ELF-1 (cell line): ENCODE data around the gene TPSAB1.
"Not testable (repeated sequence)": the region's sequence is repeated elsewhere in the genome, so short reads cannot be mapped to it uniquely, and the experiment has no call there.

Experiments
- DNase-seq: peaks from one replicate; pipeline ENCODE4 v3.0.0-alpha.2; 2016; ENCODE audit warnings: low read depth, low spot score

The TPSAB1 gene

DNA sequence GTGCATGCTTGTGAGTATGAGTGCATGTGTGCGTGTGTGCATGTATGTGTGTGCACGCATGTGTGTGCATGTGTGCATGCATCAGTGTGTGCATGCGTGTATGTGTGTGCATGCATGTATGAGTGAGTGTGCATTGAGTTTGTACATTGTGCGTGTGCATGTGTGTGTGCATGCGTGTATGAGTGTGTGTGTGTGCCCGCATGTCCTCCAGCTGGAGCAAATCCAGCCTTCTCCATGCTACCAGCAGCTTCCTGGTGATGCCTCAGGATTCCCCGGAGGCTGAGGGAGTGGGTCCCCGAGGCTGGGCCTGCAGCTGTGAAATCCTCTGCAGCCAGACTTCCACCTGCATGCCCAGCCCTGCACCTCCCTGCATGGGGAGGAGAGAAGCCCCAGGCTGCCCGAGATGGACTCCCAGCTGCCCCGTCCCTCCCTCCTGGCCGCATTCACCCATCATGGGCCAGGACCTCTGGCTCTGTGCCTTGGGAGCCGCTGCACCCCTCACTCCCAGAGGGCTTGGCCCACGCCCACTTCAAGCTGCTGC is 24.7 kb downstream of the TPSAB1 start:
- no peak for DNase-seq

DNA sequence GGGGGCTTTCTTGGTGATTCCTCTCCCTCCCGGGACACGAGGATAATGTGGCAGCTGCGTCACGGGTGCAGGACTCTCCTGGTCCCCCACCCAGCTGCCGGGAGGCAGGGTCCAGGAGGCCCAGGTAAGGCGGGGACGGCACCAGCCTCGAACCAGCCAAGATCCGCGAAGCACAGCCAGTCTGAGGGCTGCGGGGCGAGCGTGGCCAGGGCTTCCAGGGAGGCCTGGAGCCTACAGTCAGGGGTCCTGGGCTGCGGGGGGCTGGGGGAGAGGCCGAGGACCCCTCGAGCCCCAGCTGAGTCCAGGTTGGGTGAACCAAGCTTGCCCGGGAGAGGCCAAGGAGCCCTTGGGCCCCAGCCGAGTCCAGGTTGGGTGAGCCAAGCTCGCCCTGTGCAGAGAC is 25.3 kb downstream of the TPSAB1 start:
- DNase-seq: no peak

DNA sequence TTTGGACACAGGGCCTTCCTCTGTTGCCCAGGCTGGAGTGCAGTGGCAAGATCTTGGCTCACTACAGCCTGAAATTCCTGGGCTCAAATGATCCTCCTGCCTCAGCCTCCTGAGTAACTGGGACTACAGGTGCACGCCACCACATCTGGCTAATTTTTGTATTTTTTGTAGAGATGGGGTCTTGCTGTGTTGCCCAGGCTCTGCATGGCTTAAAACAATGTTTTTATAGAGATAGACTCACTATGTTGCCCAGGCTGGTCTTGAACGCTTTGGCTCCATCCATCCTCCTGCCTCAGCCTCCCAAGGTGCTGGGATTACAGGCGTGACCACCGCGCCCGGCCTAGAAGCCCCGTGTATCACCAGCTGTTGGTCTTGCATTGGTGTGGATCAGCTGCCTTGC is 28.9 kb downstream of the TPSAB1 start:
- not testable (repeated sequence) for DNase-seq

DNA sequence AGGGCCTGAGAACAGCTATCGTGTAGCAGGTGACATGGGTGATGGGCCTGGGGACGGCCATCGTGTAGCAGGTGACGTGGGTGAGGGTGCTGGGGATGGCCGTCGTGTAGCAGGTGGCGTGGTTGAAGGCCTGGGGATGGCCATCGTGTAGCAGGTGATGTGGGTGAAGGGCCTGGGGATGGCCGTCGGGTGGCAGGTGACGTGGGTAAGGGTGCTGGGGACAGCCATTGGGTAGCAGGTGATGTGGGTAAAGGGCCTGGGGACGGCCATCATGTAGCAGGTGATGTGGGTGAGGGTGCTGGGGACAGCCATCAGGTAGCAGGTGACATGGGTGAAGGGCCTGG is 30.8 kb downstream of the TPSAB1 start:
- DNase-seq: no peak

DNA sequence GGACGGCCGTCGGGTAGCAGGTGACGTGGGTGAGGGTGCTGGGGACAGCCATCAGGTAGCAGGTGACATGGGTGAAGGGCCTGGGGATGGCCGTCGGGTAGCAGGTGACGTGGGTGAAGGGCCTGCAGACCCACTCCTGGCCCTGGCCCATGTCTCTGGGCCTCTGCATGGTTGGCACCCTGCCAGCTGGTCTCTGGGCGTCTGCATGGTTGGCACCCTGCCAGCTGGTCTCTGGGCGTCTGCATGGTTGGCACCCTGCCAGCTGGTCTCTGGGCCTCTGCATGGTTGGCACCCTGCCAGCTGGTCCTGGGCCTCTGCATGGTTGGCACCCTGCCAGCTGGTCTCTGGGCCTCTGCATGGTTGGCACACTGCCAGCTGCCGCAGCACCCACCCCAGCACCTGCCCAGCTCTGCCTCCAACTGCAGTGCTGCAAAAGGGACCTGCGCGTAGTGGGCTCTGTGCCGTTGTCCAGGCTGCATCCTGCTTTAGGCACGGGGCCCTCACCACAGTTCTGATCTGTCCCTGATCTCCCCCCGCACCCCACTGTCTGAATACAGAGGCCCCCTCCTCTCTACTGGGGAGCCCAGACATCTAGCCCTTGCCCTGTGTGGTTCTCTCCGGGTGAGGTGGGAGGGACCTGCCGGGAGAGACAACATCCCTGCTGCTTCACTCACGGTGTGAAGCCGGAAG is 31.4 kb downstream of the TPSAB1 start:
- DNase-seq: not testable (repeated sequence)

DNA sequence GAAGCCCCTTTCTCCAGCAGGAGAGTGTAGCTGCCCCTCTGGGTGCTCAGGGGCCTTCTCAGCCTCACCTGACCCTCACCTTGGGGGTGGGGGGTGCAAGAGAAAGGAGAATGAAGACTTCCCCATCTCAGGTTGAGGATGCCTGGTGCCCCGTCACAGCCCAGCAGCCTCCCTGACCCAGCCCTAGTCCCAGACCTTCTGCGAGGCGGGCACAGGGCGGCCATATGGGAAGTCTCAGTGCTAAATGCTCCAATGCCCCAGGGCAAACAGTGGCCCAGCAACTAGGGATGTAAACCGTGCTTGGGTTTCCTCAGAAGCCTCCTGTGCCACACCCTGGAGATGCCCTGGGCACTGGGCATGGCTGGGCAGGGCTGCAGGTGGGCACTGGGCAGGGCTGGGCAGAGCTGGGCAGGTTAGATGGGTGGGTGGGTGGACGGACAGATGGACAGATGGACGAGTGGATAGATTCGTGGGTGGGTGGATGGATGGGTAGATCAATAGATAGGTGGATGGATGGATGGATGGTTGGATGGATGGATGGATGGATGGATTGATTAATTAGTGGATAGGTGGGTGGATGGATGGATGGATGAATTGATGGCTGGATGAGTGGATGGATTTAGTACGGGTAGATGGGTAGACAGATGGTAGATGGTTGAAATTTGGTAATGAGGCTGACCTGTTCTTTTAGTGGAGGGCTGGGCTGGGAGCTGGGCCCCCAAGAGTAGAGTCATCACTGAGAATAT is 32.1 kb downstream of the TPSAB1 start:
- no peak for DNase-seq

DNA sequence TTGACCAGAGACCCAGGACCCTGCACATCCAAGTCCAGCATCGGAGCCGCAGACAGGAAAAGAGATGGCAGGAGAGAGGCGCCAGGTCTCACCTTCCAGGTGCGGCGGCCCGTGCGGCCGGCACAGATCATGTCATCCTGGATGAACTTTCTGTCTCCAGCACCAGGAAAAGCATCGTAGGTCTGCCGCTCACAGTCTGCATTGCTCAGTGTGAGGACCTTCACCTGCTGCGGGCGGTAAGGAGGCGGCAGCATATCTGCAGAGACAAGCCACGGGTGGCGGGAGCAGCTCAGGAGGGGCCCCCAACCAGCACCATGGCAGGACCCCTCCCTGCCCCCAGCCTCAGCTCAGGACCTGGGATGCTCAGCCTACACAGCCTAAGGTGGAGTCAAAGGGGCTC is 33.3 kb downstream of the TPSAB1 start:
- DNase-seq: no peak

DNA sequence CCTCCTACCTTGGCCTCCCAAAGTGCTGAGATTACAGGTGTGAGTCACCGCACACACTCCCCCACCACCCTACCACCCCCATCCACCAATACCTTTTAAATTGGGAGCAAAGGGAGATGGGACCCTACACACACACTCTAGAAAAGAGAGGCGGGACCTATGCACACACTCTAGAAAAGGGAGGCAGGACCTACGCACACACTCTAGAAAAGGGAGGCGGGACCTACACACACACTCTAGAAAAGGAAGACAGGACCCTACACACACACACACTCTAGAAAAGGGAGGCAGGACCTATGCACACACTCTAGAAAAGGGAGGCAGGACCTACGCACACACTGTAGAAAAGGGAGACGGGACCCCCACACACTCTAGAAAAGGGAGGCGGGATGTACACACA is 34.3 kb downstream of the TPSAB1 start:
- no peak for DNase-seq

DNA sequence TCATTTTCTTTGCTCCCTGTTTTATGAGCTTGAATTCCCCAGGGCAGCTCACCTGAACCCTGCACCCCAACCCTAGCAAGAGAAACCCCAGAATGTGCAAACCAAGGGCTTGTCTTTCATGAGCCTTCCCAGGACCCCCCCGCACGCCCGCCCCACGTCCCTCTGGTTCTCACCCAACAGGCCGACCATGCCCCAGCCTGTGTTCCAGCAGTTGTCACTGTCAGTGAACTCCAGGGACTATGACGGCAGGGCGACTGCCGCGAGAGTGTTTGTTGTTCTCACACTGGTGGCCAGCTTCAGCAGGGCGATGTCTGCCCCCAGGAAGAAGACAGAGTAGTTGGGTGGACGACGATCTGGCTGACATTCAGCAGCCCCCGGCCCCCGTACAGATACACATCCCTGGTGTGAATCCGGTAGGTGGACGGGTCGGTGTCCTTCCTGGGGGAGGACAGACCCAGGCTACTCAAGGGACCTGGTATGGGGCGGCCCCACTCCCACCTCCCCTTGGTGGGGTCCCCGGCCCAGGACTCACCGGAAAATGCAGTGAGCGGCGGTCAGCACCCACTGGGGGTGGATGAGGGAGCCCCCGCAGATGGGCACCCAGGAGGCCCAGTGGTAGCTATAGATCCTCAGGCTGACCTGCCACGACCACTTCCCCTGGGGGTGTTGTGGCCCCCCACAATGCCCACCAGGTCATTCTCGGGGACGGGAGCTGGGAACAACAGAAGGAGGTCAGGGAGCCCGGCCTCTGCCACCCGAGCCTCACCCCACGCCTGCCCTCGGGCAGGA is 35.5 kb downstream of the TPSAB1 start:
- DNase-seq: no peak

DNA sequence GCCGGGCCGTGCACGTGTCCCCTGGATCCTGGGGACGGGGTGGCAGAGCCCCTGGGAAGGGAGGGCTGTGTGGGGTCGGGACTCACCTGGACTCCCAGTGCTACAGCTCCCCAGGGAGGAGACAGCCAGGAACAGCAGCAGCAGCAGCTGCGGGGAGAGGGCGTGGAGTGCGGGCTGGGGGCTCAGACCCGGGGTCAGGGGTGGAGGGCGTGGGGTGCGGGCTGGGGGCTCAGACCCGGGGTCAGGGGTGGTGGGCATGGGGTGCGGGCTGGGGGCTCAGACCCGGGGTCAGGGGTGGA is 36.0 kb downstream of the TPSAB1 start:
- no peak for DNase-seq

DNA sequence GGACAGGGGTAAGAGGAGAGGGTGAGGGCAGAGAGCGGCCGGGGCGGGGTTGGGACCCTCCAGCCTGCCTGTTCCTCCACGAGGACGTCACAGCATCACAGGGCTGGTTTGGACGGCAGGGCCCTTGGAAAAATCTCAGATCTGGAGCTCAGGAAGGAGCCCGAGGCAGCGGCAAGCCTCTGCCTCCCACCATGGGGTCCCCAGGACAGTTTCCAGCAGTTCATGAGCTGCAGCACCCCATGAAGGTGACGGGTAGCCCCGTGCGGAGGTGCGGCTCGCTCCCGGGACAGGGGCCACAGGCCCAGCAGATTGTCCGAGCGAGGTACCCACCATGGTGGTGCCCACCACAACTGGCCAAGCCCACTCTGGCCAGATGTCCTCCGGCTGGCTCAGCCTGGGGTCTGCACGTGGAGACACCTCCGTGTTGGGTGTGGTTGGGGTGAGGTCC is 36.7 kb downstream of the TPSAB1 start:
- no peak for DNase-seq

DNA sequence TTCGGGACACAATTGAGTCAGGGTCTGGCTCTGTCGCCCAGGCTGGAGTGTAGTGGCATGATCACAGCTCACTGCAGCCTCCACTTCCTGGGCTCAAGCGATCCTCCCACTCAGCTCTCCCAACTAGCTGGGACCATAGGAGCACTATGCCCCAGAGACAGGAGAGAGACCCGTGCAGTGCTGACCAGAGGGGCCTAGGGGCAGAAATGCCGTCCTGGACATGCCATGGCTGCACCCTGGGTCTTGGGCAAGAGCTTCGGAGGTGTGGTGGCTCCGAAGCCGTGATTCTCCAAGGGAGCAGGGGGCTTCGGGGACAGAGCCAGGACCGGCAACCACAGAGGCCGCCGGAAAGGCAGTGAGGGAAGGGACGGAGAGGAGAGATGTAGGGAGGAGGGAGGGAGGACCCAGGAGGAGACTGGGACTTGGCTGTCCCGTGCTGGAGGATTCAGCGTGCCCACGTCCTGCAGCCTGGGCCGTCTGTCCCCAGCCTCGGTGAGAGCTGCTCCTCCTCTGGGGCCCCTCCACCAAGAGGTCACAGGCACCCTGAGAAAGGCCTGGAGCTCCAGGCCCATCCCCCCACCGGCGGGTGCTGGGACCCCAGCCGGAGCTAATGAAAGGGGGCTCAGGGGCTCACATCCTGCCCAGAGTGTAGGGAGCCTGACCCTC is 37.2 kb downstream of the TPSAB1 start:
- DNase-seq: no peak

DNA sequence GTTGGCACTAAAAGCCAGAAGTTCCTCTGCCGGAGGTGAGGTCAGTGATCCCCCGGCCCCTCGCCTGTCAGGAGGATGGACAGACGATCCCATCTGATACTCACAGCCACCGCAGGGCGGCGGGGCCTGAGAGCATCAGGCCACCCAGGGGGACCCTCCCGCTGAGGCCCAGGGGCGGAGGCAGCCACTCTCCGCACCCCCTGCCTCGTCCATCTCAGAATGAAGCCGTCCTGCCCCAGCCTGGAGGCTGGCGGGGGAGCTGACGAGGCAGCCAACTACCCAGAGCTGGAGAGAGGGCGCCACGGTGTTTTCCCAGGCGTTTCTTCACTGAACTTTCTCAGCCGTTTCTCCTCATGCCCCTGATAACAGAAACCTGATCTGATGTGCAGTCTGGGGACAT is 38.0 kb downstream of the TPSAB1 start:
- no peak for DNase-seq

DNA sequence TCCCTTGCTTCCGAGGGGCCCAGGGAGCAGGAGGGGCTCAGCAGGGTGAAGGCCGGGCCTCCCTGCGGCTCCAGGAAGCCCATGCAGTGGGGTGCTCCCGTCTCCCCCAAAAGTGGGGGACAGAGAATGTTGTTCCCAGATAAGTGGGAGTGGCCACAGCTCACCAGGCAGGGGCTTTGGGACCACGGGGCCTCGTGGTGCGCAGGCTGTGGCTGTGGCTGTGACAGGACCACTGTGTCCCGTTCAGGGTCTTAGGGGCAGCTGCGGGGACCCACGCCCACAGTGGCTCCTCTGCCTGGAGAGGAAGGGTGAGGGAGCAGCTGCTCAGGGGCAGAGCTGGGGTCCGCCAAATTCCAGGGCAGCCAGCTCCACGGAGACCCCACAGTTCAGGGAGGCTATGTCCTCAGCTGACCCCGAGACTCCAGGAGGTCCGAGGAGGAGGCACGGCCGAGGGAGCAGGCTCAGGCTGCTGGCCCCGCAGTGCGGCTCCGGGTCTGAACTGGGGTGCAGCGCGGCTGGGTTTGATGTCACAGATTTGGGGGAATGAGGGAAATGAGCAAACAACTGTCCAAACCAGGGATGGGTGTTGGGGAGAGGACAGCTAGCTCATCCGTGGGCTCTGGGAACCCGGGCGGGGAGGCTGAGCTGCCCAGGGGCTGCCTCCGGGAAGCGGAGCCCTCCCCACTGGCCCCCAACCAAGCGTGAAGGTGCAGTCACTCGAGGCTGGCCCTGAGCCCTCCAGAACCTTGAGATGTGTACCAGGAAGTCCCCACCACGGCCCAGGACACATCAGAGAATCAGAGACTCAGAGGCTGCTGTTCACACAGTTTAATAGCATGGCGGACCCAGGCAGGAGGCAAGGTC is 38.8 kb downstream of the TPSAB1 start:
- no peak for DNase-seq

DNA sequence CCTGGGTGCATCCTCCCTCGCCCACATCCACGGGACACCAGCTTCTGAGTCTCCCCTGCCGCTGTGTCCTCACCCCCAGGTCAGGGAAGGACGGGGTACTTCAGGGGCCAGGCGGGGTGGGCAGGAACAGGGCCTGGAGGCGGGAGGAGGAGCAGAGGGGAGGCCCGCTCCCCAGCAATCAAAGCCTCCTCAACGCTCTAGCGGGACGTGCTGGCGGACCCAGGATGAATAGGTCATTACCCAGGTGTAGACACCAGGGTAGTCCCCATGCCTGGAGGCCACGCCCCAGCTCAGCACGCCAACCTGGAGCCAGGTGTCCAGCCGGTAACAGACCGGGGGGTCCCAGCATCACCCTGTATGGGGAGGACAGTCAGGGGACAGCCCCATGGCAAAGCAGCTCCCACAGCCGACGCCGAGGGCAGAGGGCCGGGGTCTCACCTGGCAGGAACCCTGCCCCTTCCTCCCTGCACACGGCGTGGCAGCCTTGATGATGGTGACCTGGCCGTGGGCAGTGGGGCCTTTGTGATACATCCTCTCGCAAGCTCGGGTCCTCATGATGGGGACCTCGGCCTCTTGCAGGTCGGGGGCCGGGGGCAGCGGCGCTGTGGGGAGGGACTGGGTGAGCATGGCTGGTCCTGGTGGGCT is 39.6 kb downstream of the TPSAB1 start:
- no peak for DNase-seq

DNA sequence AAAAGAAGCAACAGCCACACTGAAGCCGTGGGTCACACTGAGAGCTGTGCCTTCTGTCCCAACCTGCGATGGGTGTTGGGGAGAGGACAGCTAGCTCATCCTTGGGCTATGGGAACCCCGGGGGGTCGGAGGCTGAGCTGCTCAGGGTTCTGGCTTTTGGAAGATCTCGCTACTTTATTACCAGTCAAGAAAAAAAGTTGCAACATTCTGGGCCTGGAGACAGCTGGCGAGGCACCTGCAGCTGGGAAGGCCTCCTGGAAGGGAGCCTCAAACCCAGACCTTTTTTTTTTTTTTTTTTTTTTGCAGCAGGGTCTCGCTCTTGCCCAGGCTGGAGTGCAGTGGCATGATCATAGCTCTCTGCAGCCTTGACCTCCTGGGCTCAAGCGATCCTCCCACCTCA is 40.3 kb downstream of the TPSAB1 start:
- no peak for DNase-seq

DNA sequence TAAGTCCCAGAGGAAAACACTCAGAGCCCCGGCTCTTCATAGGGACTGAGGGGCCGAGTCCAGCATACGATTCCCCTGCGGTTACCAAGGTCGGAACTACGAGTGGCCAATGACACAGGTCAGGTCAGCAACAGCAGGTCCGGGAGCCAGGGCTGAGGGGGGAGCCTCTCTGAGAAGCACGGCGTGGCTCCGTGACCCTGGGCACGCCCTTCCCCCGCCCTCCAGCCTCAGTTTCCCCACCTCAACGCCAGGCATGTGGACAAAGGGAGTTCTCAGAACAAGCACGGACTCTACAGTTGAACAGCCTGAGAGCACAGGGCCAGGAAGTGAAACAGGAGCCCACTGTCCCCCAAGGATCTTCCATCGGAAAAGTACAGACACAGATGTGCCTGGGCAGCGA is 41.0 kb downstream of the TPSAB1 start:
- no peak for DNase-seq

DNA sequence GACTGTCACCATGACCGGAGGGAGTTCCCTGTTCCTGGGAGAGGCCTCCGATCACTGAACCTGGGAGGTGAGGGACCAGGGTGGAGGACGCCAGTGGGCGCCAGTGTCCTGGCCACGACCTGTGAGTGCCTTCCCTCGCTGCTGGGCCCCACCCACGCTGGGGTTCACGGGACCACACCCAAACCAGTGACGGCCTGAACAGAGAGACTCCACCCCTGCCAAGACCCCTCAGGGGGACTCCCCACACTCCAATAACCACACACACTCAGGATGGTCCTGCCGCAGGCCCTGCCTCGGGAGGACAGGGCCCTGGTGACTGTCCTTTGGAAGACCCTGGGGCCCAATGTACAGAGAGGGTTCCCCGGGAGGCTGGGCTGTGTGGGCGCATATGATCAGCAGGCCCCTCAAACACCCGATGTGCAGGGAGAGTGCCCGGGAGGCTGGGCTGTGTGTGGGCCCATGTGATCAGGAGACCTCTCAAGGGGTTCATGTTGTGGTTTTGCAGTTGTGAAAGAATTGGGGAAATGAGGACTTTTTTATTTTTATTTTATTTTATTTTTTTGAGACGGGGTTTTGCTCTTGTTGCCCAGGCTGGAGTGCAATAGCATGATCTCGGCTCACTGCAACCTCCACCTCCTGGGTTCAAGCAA is 41.9 kb downstream of the TPSAB1 start:
- DNase-seq: no peak

DNA sequence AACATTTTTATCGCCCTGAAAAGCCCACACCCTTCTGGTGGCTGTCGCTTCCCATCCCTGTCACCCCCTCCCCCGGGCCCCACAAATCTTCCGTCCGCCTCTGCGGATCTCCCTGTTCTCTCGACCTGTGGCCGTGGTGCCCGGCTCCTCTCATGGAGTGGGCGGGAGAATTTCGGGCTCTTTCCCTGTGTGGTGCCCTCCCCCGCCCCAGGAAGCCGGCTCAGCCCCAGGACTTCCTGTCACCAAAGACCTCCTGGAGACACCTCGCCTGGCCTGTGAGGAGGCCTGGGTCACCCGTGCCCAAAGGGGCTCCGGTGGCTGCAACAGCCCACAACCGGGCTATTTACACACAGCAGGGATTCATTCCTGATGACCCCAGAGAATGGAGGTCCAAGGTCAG is 42.8 kb downstream of the TPSAB1 start:
- no peak for DNase-seq

DNA sequence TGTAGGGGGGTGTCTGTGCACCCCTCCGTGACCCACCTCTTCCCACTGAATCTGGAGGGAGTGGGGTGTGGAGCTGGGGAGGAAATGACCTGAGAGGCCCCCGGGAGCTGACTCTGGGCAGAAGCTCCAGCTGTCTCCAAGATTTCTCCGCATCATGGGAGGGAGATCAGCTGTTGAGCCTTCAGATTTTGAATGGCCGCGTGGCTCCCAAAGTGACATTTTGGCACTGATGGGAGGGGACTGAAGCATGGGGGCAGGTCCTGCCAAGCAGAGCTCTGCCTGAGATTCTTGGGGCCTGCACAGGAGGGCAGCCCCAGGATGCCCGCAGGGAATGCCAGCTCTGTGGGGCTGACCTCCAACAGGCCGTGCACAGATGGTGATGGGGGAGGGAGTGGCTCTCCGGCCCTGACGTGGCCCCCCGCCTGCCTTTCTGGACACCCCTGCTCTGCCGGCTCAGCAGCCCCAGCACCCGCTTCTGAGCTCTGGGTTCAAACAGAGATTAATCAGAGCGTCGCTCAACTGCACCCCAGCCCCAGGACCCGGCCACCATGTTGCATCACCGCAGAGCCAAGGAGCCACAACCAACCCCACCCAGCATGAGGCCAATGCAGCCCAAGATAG is 43.6 kb downstream of the TPSAB1 start:
- no peak for DNase-seq
